Measurements from ENCODE around the gene SPHK1. TPM values are rescaled to one million over a fixed set of nuclear protein-coding genes. Genes with fewer than 3 reads are reported as not detected.

SPHK1 gene
- total and polyA plus RNA-seq, 7 donors: 5.4 to 9.7 (median 7.6) TPM

DNA sequence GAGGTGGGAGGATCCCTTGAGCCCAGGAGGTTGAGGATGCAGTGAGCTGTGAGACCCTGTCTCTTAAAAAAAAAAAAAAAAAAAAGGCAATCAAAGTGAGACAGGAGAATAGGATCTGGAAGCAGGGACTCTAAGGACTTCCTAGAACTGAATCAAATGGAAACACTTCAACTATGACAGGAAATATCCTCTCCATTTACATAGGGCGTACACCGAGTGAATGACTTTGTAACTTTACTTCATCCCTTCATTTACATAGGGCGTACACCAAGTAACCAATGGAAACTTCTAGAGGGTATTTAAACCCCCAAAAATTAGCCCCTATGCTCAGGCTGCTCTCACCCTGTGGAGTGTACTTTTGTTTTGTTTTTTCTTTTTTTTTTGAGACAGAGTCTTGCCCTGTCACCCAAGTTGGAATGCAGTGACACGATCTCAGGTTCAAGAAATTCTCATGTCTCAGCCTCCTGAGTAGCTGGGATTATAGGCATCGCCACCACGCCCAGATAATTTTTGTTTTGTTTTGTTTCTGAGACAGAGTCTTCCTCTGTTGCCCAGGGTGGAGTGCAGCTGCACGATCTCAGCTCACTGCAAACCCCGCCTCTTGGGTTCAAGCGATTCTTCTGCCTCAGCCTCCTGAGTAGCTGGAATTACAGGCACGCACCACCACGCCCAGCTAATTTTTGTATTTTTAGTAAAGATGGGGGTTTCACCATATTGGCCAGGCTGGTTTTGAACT lies 21.1 kb upstream of the SPHK1 start:
- 72 to 81% methylated on average over 11 of the region's 11 CpGs for WGBS, 2 donors
- H3K4me1 ChIP-seq: peaks cover 0 to 12% (median 7%) of the 10 kb centered on the region in 4 donors
- no peak for DNase-seq
- H3K27ac ChIP-seq: peak overlapping the region in 1 of 4 donors; percentile 61
- H3K4me3 ChIP-seq: no peak overlapping the region
- H3K27me3 ChIP-seq: no peaks in the 10 kb centered on the region
- TF ChIP-seq EP300 (IDR thresholded peaks at IDR 0.05): no peak
- no peak for TF ChIP-seq POLR2A (IDR thresholded peaks at IDR 0.05)
- no peak for TF ChIP-seq POLR2AphosphoS5 (IDR thresholded peaks at IDR 0.05)
- TF ChIP-seq, protein P1, sequence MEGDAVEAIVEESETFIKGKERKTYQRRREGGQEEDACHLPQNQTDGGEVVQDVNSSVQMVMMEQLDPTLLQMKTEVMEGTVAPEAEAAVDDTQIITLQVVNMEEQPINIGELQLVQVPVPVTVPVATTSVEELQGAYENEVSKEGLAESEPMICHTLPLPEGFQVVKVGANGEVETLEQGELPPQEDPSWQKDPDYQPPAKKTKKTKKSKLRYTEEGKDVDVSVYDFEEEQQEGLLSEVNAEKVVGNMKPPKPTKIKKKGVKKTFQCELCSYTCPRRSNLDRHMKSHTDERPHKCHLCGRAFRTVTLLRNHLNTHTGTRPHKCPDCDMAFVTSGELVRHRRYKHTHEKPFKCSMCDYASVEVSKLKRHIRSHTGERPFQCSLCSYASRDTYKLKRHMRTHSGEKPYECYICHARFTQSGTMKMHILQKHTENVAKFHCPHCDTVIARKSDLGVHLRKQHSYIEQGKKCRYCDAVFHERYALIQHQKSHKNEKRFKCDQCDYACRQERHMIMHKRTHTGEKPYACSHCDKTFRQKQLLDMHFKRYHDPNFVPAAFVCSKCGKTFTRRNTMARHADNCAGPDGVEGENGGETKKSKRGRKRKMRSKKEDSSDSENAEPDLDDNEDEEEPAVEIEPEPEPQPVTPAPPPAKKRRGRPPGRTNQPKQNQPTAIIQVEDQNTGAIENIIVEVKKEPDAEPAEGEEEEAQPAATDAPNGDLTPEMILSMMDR (IDR thresholded peaks at IDR 0.05): no peak
- no peaks in the 10 kb centered on the region for H3K9me3 ChIP-seq
- intact Hi-C loops (cut with DNase I): no loop called here
- H3K36me3 ChIP-seq: no peaks in the 10 kb centered on the region

DNA sequence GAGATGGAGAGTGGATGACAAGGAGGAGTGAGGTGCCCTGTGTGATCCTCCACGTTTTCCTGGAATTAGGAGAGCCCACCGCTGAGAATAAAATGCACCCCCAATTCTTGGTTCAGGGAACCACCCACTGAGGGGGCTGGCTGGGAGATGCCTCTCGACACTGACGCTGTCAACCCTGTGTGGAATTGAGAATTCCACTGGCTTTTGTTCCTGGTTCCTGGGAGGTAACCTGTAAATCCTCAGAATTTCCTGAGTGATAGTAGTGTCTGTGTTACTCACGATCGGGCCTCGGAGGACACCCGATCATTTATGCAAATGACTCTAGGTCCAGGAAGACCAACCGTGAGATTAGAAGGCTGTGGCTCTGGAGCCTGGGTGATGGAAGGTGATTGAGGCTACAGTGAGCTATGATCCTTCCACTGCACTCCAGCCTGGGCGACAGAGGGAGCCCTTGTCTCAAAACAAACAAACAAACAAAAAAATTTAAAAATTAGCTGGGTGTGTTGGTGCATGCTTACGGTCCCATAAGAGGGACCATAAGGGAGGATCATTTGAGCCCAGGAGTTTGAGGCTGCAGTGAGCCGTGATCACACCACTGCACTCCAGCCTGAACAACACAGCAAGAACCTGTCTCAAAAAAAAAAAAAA lies 19.0 kb upstream of the SPHK1 start:
- Histone ChIP-seq H3K4me3 (no peak overlapping the region), H3K4me1 (peaks cover 0 to 12% (median 7%) of the 10 kb centered on the region in 4 donors), H3K9me3 (no peaks in the 10 kb centered on the region), H3K27me3 (no peaks in the 10 kb centered on the region), H3K27ac (no peak overlapping the region), H3K36me3 (no peaks in the 10 kb centered on the region)
- WGBS, 2 donors: 46 to 70% methylated on average over 12 of the region's 12 CpGs
- TF ChIP-seq EP300 (IDR thresholded peaks at IDR 0.05) (no peak), POLR2A (IDR thresholded peaks at IDR 0.05) (no peak), POLR2AphosphoS5 (IDR thresholded peaks at IDR 0.05) (no peak)
- TF ChIP-seq, protein P1 (IDR thresholded peaks at IDR 0.05): no peak
- intact Hi-C loops (cut with DNase I): no loop called here
- no peak for DNase-seq

DNA sequence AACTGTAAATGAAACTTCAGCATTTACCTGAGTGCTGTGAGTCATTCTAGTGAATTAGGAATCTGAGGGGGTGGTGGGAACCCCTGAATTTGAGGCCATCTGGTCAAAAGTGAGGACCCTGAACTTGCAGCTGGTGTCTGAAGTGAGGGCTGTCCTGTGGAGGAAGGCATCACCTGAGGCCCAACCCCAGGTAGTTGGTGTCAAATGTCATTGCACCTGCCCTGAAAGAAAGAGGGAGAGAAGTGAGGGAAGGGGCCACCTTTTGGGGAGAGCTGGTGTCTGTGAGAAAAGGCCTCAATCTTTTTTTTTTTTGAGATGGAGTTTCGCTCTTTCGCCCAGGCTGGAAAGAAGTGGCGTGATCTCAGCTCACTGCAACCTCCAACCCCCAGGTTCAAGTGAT lies 18.2 kb upstream of the SPHK1 start:
- Histone ChIP-seq H3K9me3 (no peaks in the 10 kb centered on the region), H3K36me3 (no peaks in the 10 kb centered on the region), H3K27me3 (no peaks in the 10 kb centered on the region), H3K4me1 (peaks cover 0 to 15% (median 10%) of the 10 kb centered on the region in 4 donors), H3K27ac (no peak overlapping the region), H3K4me3 (no peak overlapping the region)
- no peak for DNase-seq
- WGBS, 2 donors: 94 to 96% methylated on average over 3 of the region's 3 CpGs
- intact Hi-C loops (cut with DNase I): no loop called here
- no peak for TF ChIP-seq EP300 (IDR thresholded peaks at IDR 0.05)
- TF ChIP-seq POLR2A (IDR thresholded peaks at IDR 0.05): no peak
- TF ChIP-seq, protein P1 (IDR thresholded peaks at IDR 0.05): no peak
- TF ChIP-seq POLR2AphosphoS5 (IDR thresholded peaks at IDR 0.05): no peak

DNA sequence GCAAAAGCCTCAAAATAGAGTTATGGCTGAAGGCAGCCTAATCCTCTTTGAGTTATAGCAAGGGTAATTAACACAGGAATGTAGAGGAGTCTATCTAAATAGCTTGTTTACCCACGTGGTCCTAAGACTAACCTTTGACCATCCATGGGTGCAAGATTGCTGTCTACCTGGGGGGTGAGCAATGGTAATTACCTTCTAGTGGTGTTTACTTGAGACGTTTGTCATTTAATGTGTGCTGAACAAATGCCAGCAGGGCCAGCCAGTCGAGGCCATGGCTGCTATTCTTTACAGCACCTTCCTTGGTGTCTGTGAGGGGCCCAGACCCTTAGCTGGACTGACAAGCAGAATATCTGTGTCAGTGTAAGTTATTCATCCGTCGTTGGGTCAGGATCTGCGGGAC lies 16.8 kb upstream of the SPHK1 start:
- intact Hi-C loops (cut with DNase I): no loop called here

DNA sequence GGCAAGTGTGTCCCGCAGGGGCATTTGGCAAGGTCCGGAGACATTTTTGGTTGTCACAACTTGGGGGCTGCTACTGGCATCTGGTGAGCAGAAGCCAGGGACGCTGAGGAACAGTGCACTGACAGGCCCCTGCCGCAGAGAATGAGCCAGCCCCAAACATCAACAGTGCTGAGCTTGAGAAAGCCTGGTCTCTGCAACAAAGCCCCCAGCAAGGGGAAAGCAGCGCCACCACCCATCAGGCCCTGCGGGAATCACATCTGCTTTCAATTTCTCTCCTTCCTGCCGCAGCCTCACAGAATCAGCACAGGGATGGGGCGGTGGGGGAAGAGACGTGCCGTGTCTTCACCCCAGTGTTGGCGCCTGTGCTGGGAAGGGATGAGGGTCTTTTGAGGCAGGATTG lies 15.9 kb upstream of the SPHK1 start:
- H3K27me3 ChIP-seq: no peaks in the 10 kb centered on the region
- WGBS, 2 donors: 75 to 90% methylated on average over 11 of the region's 11 CpGs
- H3K4me3 ChIP-seq: no peak overlapping the region
- H3K27ac ChIP-seq: no peak overlapping the region
- H3K9me3 ChIP-seq: no peaks in the 10 kb centered on the region
- no peak for DNase-seq
- no peaks in the 10 kb centered on the region for H3K36me3 ChIP-seq
- no peak for TF ChIP-seq POLR2A (IDR thresholded peaks at IDR 0.05)
- no peak for TF ChIP-seq EP300 (IDR thresholded peaks at IDR 0.05)
- no peak for TF ChIP-seq POLR2AphosphoS5 (IDR thresholded peaks at IDR 0.05)
- TF ChIP-seq, protein P1 (IDR thresholded peaks at IDR 0.05): no peak
- intact Hi-C loops (cut with DNase I): no loop called here
- H3K4me1 ChIP-seq: peaks cover 0 to 5% (median 2%) of the 10 kb centered on the region in 4 donors

More for the DNA sequence above, 16.8 kb upstream of the SPHK1 start:
- 52 to 69% methylated on average over 6 of the region's 6 CpGs for WGBS, 2 donors
- Histone ChIP-seq H3K4me1 (peaks cover 0 to 8% (median 3%) of the 10 kb centered on the region in 4 donors), H3K27me3 (no peaks in the 10 kb centered on the region), H3K4me3 (no peak overlapping the region), H3K27ac (no peak overlapping the region), H3K9me3 (no peaks in the 10 kb centered on the region), H3K36me3 (no peaks in the 10 kb centered on the region)
- DNase-seq: no peak
- no peak for TF ChIP-seq POLR2A (IDR thresholded peaks at IDR 0.05)
- no peak for TF ChIP-seq POLR2AphosphoS5 (IDR thresholded peaks at IDR 0.05)

All from sigmoid colon (tissue), 7 donors.